ENCODE results near the gene CACHD1. TPM values are rescaled to one million over a fixed set of nuclear protein-coding genes. Genes with fewer than 3 reads are reported as not detected.
A peak's percentile ranks its signal among the peaks of the same experiment; 100 is the strongest.

CACHD1 gene
- total and polyA plus RNA-seq, 11 donors: 0.89 to 10.0 (median 2.4) TPM

GRCh38 chr1:64532646-64533045 lies 62.7 kb downstream of the CACHD1 start:
- WGBS, 4 donors: 93 to 96% (median 96%) methylated on average over 2 of the region's 2 CpGs

GRCh38 chr1:64535938-64536835 lies 66.3 kb downstream of the CACHD1 start:
- 61 to 64% (median 63%) methylated on average over 10 of the region's 10 CpGs for WGBS, 4 donors
- Histone ChIP-seq H3K27me3 (no peaks in the 10 kb centered on the region), H3K4me3 (no peak overlapping the region), H3K36me3 (no peaks in the 10 kb centered on the region), H3K27ac (peak overlapping the region in 2 of 12 donors; percentile 15 to 41), H3K4me1 (peaks cover 0 to 46% (median 27%) of the 10 kb centered on the region in 12 donors), H3K9me3 (peaks cover 0 to 3% (median 0%) of the 10 kb centered on the region in 12 donors)
- intact Hi-C loops (cut with DNase I): loop anchor here in 2 of 10 donors (2.0 to 5.0 kb wide), 2 partner anchors 59 to 65 kb away; partner anchors contain the start of gene CACHD1 (in 1 of the 2)
- ATAC-seq: peak in 1 of 4 donors; percentile 25
- no peak for DNase-seq
- TF ChIP-seq CTCF (IDR thresholded peaks at IDR 0.05) (no peak), POLR2A (IDR thresholded peaks at IDR 0.05) (no peak)

More at GRCh38 chr1:64532646-64533045, 62.7 kb downstream of the CACHD1 start:
- H3K27me3 ChIP-seq: no peaks in the 10 kb centered on the region
- intact Hi-C loops (cut with DNase I): no loop called here
- H3K36me3 ChIP-seq: no peaks in the 10 kb centered on the region
- H3K27ac ChIP-seq: no peak overlapping the region
- DNase-seq (no peak), ATAC-seq (no peak)
- no peak overlapping the region for H3K4me3 ChIP-seq
- TF ChIP-seq CTCF (IDR thresholded peaks at IDR 0.05): no peak
- TF ChIP-seq POLR2A (IDR thresholded peaks at IDR 0.05): no peak
- H3K4me1 ChIP-seq: peaks cover 0 to 20% (median 9%) of the 10 kb centered on the region in 12 donors
- peaks cover 0 to 3% (median 0%) of the 10 kb centered on the region in 12 donors for H3K9me3 ChIP-seq

- Histone ChIP-seq H3K27ac (peak overlapping the region in 1 of 12 donors; percentile 41), H3K4me1 (peaks cover 0 to 49% (median 30%) of the 10 kb centered on the region in 12 donors), H3K27me3 (no peaks in the 10 kb centered on the region), H3K9me3 (peaks cover 0 to 3% (median 0%) of the 10 kb centered on the region in 12 donors), H3K36me3 (no peaks in the 10 kb centered on the region), H3K4me3 (no peak overlapping the region)
- TF ChIP-seq CTCF (IDR thresholded peaks at IDR 0.05) (no peak), POLR2A (IDR thresholded peaks at IDR 0.05) (no peak)
- ATAC-seq (no peak), DNase-seq (no peak)
- intact Hi-C loops (cut with DNase I): loop anchor here in 2 of 10 donors (2.0 to 5.0 kb wide), 2 partner anchors 60 to 66 kb away; partner anchors contain the start of gene CACHD1 (in 1 of the 2)
- WGBS, 4 donors: 82 to 85% (median 83%) methylated on average over 8 of the region's 8 CpGs
These were observed 67.0 kb downstream of the CACHD1 start for GRCh38 chr1:64536836-64537490.
